GM18861 (cell line): ENCODE data around the gene YARS1.

Experiments used
- ATAC-seq: cut with Tn5 transposase; IDR thresholded peaks from one replicate; pipeline ENCODE4 v1.9.1; 2021; ENCODE audit not compliant: unreplicated experiment

YARS1 gene

GRCh38 chr1:32782086-32782485 is 35.1 kb downstream of the YARS1 start:
- no peak for ATAC-seq

GRCh38 chr1:32780628-32781234 is 36.4 kb downstream of the YARS1 start:
- no peak for ATAC-seq

GRCh38 chr1:32780005-32780404 is 37.2 kb downstream of the YARS1 start:
- no peak for ATAC-seq

- no peak for ATAC-seq
Observed at GRCh38 chr1:32779242-32779641, 37.9 kb downstream of the YARS1 start.

- ATAC-seq: no peak
Observed at GRCh38 chr1:32775640-32776337, 41.4 kb downstream of the YARS1 start.

- ATAC-seq: no peak
Observed at GRCh38 chr1:32774950-32775634, 42.1 kb downstream of the YARS1 start.

GRCh38 chr1:32774464-32774808 is 42.7 kb downstream of the YARS1 start:
- ATAC-seq: no peak

- no peak for ATAC-seq
Observed at GRCh38 chr1:32773764-32774463, 43.2 kb downstream of the YARS1 start.

- no peak for ATAC-seq
Observed at GRCh38 chr1:32773018-32773763, 44.0 kb downstream of the YARS1 start.

- no peak for ATAC-seq
Observed at GRCh38 chr1:32772281-32773017, 44.7 kb downstream of the YARS1 start.

GRCh38 chr1:32771561-32772280 is 45.4 kb downstream of the YARS1 start:
- ATAC-seq: no peak

GRCh38 chr1:32770741-32771548 is 46.2 kb downstream of the YARS1 start:
- ATAC-seq: no peak

- no peak for ATAC-seq
Observed at GRCh38 chr1:32770221-32770731, 46.9 kb downstream of the YARS1 start.

GRCh38 chr1:32769524-32770220 is 47.5 kb downstream of the YARS1 start:
- no peak for ATAC-seq

- no peak for ATAC-seq
Observed at GRCh38 chr1:32768110-32768850, 48.9 kb downstream of the YARS1 start.

- no peak for ATAC-seq
Observed at GRCh38 chr1:32767641-32768040, 49.5 kb downstream of the YARS1 start.

GRCh38 chr1:32767156-32767555 is 50.0 kb downstream of the YARS1 start:
- no peak for ATAC-seq
